HFF-Myc (cell line): Measurements from ENCODE around the gene LPO.

ENCODE experiments used
- DNase-seq: peaks from one replicate; pipeline ENCODE4 v3.0.0-alpha.2; 2011; ENCODE audit warnings: low read depth; ENCODE audit errors: extremely low read depth
- H3K4me3 ChIP-seq: replicated peaks from 2 replicates; pipeline ENCODE4 v1.5.1; 2011; ENCODE audit warnings: low read depth, mild to moderate bottlenecking, control low read depth, low read length
- TF ChIP-seq, protein P1 (sequence below): IDR thresholded peaks from 2 replicates; pipeline ENCODE4 v1.5.1; 2012; ENCODE audit warnings: mild to moderate bottlenecking, low read depth, low read length, control low read depth; ENCODE audit errors: missing control alignments

Gene LPO

DNA sequence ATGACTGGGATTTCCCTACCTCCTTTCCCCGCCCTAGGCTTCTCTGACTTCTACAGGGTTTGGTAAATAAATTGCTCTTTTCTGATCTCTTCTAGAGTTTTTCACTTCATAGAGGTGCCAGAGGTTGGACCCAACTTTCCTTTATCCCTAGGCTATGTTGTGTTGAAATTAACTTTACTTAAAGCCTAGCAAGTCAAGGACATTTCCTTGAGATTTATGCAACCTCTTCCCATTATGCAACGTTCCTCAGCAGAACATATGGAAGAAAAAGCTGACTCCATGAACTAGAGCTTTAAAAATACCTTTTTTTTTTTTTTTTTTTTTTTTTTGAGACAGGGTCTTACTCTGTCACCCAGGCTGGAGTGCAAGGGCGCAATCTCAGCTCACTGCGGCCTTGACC is 26.9 kb downstream of the LPO start:
- DNase-seq = no peak
- TF ChIP-seq, protein P1, sequence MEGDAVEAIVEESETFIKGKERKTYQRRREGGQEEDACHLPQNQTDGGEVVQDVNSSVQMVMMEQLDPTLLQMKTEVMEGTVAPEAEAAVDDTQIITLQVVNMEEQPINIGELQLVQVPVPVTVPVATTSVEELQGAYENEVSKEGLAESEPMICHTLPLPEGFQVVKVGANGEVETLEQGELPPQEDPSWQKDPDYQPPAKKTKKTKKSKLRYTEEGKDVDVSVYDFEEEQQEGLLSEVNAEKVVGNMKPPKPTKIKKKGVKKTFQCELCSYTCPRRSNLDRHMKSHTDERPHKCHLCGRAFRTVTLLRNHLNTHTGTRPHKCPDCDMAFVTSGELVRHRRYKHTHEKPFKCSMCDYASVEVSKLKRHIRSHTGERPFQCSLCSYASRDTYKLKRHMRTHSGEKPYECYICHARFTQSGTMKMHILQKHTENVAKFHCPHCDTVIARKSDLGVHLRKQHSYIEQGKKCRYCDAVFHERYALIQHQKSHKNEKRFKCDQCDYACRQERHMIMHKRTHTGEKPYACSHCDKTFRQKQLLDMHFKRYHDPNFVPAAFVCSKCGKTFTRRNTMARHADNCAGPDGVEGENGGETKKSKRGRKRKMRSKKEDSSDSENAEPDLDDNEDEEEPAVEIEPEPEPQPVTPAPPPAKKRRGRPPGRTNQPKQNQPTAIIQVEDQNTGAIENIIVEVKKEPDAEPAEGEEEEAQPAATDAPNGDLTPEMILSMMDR = no peak
- no peak overlapping the region for H3K4me3 ChIP-seq

DNA sequence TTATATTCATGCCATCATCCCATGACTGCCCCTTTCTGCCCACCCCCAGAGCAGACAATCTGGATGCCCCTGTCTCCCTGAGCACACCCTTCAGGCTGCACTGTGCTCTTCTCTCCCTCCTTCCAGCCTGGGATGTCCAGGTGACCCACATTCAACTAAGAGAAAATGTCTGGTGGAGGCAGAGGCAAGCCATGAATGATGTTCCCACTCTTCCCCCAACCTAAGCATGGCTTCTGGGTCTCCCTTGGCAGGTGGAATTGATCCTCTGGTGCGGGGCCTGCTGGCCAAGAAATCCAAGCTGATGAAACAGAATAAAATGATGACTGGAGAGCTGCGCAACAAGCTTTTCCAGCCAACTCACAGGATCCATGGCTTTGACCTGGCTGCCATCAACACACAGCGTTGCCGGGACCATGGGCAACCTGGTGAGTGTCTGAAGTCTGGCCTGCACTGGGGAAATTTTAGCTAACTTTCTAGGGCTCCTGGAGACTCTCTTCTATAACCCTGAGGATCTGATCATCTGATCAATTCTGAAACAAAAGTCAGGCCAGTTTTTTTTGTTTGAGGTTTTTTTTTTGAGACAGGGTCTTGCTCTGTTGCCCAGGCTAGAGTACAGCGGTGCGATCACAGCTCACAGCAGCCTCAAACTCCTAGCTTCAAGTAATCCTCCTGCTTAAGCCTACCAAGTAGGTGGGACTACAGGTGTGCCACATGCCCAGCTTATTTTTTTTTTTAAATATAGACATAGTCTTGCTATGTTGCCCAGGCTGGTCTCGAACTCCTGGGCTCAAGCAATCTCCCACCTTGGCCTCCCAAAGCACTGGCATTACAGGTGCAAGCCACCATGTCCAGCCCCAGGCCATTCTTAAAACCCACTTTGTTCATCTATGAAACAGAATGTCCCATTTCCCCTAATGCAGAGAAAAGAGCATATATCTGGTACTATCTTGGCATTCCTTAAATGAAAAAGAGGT is 27.8 kb downstream of the LPO start:
- no peak for DNase-seq
- TF ChIP-seq, protein P1 = no peak
- H3K4me3 ChIP-seq = no peak overlapping the region

DNA sequence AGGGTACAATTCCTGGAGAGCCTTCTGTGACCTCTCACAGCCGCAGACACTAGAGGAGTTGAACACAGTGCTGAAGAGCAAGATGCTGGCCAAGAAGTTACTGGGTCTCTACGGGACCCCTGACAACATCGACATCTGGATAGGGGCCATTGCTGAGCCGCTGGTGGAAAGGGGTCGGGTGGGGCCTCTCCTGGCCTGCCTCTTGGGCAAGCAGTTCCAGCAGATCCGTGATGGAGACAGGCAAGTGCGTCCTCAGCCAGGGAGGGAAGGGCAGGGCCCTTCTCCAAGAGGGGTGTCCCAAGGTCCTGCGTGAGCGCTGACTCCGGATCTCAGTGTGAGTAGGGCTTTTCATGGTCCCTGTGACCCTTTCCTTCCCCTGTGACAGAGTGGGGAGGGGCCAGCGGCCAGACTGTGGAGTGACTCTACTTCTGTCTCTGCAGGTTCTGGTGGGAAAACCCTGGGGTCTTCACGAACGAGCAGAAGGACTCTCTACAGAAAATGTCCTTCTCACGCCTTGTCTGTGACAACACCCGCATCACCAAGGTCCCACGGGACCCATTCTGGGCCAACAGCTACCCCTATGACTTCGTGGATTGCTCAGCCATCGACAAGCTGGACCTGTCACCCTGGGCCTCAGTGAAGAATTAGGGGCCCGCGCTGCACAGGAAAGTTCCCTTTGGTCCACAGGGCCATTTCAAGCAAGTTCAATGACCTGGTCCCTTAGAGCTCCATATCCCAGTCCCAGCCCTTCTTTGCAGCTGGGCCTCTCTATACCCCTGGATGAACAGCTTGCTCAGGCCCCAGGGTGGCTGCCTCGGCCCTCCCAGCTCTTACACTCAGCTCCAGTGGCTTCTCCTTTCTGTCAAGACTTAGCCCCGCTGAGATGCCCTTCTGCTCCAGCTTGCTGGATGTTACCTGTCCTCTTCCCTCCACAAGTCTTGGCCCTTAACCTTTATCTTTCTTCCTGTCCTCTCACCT is 29.3 kb downstream of the LPO start:
- no peak for DNase-seq
- H3K4me3 ChIP-seq = no peak overlapping the region
- TF ChIP-seq, protein P1 = no peak

DNA sequence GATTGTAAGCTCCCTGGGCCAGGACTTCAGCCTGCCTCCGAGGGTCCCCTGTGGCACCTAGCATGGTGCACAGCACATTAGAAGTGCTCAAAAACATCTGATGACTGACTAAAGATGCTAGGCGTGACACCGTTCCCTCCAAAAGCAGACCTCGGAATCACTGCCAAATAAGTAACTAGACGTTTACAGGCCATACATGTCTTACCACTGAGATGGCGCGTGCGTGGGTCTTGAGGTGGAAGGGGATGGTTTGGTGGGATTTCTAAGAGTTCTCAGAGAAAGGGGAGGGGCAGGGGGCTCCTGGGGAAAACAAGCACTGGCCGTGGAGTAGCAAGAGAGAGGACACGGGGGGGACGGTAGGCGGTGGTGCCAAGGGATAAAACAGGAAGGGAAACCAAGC is 29.9 kb downstream of the LPO start:
- DNase-seq = no peak
- H3K4me3 ChIP-seq = no peak overlapping the region
- TF ChIP-seq, protein P1 = no peak

DNA sequence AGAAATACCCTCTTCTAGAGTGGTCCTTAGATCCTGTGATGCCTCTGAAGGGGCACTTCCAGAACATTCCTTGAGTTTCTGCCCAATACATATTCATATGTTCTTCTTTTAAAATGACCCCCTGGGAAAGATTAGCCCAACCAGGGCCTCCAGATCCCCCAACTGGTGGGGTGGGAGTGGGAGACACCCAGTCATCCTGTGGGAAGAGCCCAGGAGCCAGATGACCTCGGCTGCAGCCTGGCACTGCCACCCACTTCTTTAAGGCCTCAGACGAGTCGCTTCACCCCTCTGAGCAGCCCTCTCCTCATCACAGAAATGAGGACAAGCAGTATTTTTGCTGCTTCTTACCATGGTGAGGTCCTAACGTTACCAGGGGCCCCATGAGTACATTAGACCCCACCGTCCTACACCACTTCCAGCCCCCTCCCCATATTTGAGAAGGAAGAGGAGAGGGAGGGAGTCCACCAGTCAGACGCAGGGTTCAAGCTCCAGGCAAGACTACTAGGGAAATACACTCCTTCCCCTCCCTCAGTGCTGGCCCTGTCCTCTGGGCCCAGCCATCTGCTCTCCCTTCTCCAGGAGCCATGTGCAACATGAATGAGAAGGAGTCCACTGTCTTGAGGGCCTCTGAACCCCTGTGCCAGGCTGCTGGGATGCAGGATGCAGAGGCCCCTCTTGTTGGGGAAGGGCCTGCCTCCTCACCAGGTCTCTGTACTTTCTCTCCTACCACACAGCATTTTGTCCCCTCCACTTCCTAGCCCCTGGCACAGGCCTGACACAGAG is 30.6 kb downstream of the LPO start:
- no peak overlapping the region for H3K4me3 ChIP-seq
- TF ChIP-seq, protein P1 = no peak
- DNase-seq = no peak
